ENCODE data around the gene GUCY2D. TPM values are rescaled to one million over a fixed set of nuclear protein-coding genes. Genes with fewer than 3 reads are reported as not detected.
A peak's percentile ranks its signal among the peaks of the same experiment; 100 is the strongest.

GUCY2D gene
- total and polyA plus RNA-seq, 10 donors: 0.03 to 0.43 (median 0.07) TPM; not detected in 7

DNA sequence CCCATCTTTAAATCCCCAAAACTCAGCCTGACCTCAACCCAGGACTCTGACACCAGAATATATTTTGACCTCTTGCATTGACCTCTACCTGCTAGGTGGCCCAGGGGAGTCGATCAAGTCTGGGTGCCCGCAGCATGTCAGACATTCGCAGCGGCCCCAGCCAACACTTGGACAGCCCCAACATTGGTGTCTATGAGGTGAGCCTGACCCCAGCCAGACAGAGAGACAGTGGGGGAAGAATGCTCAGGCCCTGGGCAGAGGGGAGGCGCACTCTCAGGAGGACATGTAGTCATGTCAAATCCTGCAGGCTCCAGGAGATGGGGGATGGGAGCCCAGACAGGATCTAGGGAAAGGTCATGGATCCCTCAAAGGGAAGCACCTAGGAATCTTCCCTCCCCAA lies 5.4 kb downstream of the GUCY2D start:
- no peak overlapping the region for H3K4me3 ChIP-seq
- 92 to 100% (median 96%) methylated on average over 5 of the region's 5 CpGs for WGBS, 5 donors
- peak; percentile 23 for DNase-seq
- no peak for TF ChIP-seq POLR2AphosphoS5 (IDR thresholded peaks at IDR 0.05)
- no peak for TF ChIP-seq POLR2A (IDR thresholded peaks at IDR 0.05)
- TF ChIP-seq, protein P1, sequence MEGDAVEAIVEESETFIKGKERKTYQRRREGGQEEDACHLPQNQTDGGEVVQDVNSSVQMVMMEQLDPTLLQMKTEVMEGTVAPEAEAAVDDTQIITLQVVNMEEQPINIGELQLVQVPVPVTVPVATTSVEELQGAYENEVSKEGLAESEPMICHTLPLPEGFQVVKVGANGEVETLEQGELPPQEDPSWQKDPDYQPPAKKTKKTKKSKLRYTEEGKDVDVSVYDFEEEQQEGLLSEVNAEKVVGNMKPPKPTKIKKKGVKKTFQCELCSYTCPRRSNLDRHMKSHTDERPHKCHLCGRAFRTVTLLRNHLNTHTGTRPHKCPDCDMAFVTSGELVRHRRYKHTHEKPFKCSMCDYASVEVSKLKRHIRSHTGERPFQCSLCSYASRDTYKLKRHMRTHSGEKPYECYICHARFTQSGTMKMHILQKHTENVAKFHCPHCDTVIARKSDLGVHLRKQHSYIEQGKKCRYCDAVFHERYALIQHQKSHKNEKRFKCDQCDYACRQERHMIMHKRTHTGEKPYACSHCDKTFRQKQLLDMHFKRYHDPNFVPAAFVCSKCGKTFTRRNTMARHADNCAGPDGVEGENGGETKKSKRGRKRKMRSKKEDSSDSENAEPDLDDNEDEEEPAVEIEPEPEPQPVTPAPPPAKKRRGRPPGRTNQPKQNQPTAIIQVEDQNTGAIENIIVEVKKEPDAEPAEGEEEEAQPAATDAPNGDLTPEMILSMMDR (IDR thresholded peaks at IDR 0.05 in 8 of 11, conservative IDR thresholded peaks at IDR 0.05 in 3 of 11): no peak
- peaks cover 0 to 58% (median 14%) of the 10 kb centered on the region in 7 donors for H3K27me3 ChIP-seq (replicated peaks in 1 of 7)
- H3K9me3 ChIP-seq: no peaks in the 10 kb centered on the region
- intact Hi-C loops (cut with DNase I; ENCODE audit: low total_unique reads): no loop called here
- H3K4me1 ChIP-seq: peaks cover 1 to 11% (median 5%) of the 10 kb centered on the region in 6 donors
- no peaks in the 10 kb centered on the region for H3K36me3 ChIP-seq
- H3K27ac ChIP-seq: no peak overlapping the region

DNA sequence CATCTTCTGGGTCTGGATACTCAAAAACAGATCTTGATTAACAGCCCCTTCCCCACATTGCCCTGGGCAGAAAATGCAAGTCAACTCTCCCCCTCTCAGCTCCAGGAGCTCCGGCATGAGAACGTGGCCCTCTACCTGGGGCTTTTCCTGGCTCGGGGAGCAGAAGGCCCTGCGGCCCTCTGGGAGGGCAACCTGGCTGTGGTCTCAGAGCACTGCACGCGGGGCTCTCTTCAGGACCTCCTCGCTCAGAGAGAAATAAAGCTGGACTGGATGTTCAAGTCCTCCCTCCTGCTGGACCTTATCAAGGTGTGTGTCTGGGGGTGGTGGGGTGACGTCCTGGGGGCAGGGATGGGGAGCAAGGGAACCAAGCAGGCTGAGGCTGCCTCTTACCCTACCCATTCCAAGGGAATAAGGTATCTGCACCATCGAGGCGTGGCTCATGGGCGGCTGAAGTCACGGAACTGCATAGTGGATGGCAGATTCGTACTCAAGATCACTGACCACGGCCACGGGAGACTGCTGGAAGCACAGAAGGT lies 9.7 kb downstream of the GUCY2D start:
- TF ChIP-seq POLR2A (IDR thresholded peaks at IDR 0.05) (no peak), POLR2AphosphoS5 (IDR thresholded peaks at IDR 0.05) (no peak)
- TF ChIP-seq, protein P1 (IDR thresholded peaks at IDR 0.05 in 8 of 11, conservative IDR thresholded peaks at IDR 0.05 in 3 of 11): no peak
- no peaks in the 10 kb centered on the region for H3K9me3 ChIP-seq
- H3K27me3 ChIP-seq (replicated peaks in 1 of 7): peaks cover 0 to 70% (median 22%) of the 10 kb centered on the region in 7 donors
- H3K4me1 ChIP-seq: peaks cover 10 to 31% (median 23%) of the 10 kb centered on the region in 6 donors
- no peak overlapping the region for H3K4me3 ChIP-seq
- H3K36me3 ChIP-seq: no peaks in the 10 kb centered on the region
- no peak overlapping the region for H3K27ac ChIP-seq
- 83 to 93% (median 89%) methylated on average over 15 of the region's 15 CpGs for WGBS, 5 donors
- intact Hi-C loops (cut with DNase I; ENCODE audit: low total_unique reads): no loop called here
- no peak for DNase-seq

DNA sequence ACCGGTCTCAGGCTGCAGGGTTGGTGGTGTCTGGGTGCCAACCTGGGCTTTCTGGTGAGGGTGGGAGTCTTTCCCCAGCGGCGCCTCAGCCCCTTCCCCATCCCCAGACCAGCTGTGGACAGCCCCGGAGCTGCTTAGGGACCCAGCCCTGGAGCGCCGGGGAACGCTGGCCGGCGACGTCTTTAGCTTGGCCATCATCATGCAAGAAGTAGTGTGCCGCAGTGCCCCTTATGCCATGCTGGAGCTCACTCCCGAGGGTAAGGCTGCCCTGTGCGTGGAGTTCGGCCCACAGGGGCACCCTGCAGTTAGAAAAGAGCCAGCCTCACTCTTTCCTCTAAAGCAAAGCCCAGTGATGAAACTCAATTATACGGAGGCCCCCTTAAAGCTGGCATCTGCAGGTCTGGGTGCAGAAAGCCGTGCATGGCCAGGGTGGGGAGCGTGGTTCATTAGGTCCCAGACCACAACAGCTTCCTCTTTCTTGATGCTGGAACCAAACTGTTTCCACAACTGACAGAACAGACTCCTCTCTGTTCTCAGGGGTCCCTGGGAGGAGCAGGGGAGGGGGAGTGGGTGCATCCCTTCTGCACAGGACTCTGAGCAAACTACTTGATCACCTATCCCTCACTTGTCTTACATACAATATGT lies 10.7 kb downstream of the GUCY2D start:
- intact Hi-C loops (cut with DNase I; ENCODE audit: low total_unique reads): no loop called here

More for the DNA sequence above, 10.7 kb downstream of the GUCY2D start:
- WGBS, 5 donors: 51 to 73% (median 69%) methylated on average over 7 to 17 of the region's 17 CpGs
- Histone ChIP-seq H3K27me3 (replicated peaks in 1 of 7) (peaks cover 0 to 69% (median 22%) of the 10 kb centered on the region in 7 donors), H3K4me3 (no peak overlapping the region), H3K36me3 (no peaks in the 10 kb centered on the region), H3K9me3 (no peaks in the 10 kb centered on the region), H3K27ac (no peak overlapping the region), H3K4me1 (peaks cover 10 to 41% (median 29%) of the 10 kb centered on the region in 6 donors)
- no peak for TF ChIP-seq POLR2AphosphoS5 (IDR thresholded peaks at IDR 0.05)
- TF ChIP-seq, protein P1 (IDR thresholded peaks at IDR 0.05 in 8 of 11, conservative IDR thresholded peaks at IDR 0.05 in 3 of 11): no peak
- TF ChIP-seq POLR2A (IDR thresholded peaks at IDR 0.05): no peak
- peak; percentile 68 for DNase-seq
